Activated naive CD8-positive, alpha-beta T cell treated with anti-CD3 and anti-CD28 coated beads, Interleukin-2, amount 50 U/mL, for 24 hours (primary cell): ENCODE results near the gene TMEM37.

Source experiments
- ATAC-seq: fragments of 150-1000 bp; cut with Tn5 transposase; one replicate; pipeline ENCODE4 v1.10.0; 2021
- DNase-seq: peaks from one replicate; pipeline ENCODE4 v3.0.0; 2021
- H3K27ac Mint-ChIP-seq: one replicate; pipeline ENCODE4 v1.8.0; 2021; ENCODE audit warnings: mild to moderate bottlenecking, mixed read lengths
- H3K27me3 Mint-ChIP-seq: one replicate; pipeline ENCODE4 v1.8.0; 2021; ENCODE audit warnings: mixed read lengths
- H3K36me3 Mint-ChIP-seq: one replicate; pipeline ENCODE4 v1.8.0; 2021; ENCODE audit warnings: low read depth, mixed read lengths
- H3K4me1 Mint-ChIP-seq: one replicate; pipeline ENCODE4 v1.8.0; 2021; ENCODE audit warnings: mixed read lengths
- H3K4me3 Mint-ChIP-seq: one replicate; pipeline ENCODE4 v1.8.0; 2021; ENCODE audit warnings: mild to moderate bottlenecking, moderate library complexity, mixed read lengths
- H3K9me3 Mint-ChIP-seq: one replicate; pipeline ENCODE4 v1.8.0; 2021; ENCODE audit warnings: mixed read lengths

The TMEM37 gene

DNA sequence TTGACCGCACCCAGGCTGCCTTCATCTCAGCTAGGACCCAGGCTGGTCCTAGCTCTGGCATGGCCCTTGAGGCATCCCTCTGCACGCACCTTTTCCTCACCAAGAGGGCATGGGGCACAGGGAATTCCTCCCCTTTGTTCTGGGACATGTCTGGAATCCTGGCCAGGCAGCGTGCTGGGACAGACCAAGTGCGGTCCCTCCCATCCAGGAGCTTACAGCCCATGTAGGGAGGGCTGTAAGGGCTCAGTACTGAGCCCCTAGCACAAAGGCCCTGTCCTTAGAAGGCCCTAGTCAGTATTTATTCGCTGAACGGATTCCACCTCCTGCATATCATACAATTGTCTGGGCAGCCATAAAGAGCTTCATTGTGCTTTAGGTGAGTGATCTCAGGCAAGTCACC is 3.0 kb downstream of the TMEM37 start:
- no peak for DNase-seq
- Mint-ChIP-seq H3K36me3 (no peaks in the 10 kb centered on the region), H3K4me1 (peaks cover 6% of the 10 kb centered on the region), H3K27me3 (peaks cover 37% of the 10 kb centered on the region), H3K27ac (no peak overlapping the region), H3K9me3 (no peaks in the 10 kb centered on the region), H3K4me3 (no peak overlapping the region)
- no peak for ATAC-seq

DNA sequence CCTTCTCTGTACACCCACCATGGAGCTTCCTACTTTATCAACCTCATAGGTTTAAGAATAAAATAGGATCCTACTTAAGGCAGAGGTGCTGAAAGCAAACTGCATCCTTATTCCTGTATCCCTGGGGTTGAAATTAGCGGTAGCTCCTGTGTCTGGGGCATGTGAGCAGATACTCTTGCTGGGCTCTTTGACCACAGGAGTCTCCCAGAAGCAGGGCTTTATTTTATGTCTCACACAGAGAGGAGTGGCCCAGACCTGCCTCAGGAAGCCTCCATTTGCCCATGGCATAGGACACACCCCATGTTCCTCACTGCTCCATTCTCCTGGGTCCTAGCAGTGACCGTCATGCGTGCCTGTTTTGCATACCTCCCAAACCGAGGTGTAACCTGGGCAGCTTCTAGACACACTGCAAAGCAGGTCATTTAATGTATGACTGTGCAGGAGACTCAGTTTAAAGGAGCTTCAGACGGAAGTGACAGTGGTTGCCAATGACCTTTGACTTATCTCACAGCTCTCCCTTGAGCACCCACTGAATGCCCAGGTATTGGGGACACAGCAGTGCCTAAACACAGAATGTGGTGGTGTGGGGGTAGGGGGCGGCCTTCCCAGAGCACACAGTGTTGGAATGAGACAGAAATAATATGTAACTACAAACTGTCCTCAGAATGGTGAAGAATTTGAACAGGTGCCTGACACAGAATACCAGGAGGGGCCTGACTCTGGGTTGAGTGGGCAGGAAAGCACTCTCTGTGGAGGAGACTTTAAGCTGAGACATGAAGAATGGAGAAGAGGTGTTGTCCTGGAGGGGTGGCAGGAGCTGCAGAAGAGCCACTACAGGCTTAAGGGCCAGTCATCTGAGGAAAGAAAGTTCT is 3.7 kb downstream of the TMEM37 start:
- no peaks in the 10 kb centered on the region for H3K36me3 Mint-ChIP-seq
- H3K4me1 Mint-ChIP-seq: peaks cover 6% of the 10 kb centered on the region
- H3K27me3 Mint-ChIP-seq: peaks cover 35% of the 10 kb centered on the region
- DNase-seq (no peak), ATAC-seq (no peak)
- H3K27ac Mint-ChIP-seq: no peak overlapping the region
- no peak overlapping the region for H3K4me3 Mint-ChIP-seq
- no peaks in the 10 kb centered on the region for H3K9me3 Mint-ChIP-seq

DNA sequence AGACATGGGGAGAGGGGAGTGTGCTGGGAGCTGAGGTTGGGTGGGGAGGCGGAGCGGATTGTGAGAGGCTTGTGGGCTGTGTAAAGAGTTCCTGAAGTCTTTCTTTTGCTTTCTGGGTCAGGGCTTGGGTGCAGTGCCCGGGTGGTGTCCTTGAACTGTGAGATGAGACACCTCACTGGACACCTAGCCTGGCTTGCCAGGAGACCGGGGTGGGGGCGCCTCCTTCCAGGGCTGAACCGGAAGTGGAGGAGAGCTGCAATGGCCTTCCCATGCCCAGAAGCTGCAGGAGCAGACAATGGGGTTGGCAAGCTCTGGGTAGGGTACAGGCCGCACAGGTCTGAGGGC is 4.3 kb downstream of the TMEM37 start:
- Mint-ChIP-seq H3K4me1 (peaks cover 6% of the 10 kb centered on the region), H3K36me3 (no peaks in the 10 kb centered on the region), H3K9me3 (no peaks in the 10 kb centered on the region), H3K27me3 (peaks cover 30% of the 10 kb centered on the region), H3K4me3 (no peak overlapping the region), H3K27ac (no peak overlapping the region)
- DNase-seq (no peak), ATAC-seq (no peak)

DNA sequence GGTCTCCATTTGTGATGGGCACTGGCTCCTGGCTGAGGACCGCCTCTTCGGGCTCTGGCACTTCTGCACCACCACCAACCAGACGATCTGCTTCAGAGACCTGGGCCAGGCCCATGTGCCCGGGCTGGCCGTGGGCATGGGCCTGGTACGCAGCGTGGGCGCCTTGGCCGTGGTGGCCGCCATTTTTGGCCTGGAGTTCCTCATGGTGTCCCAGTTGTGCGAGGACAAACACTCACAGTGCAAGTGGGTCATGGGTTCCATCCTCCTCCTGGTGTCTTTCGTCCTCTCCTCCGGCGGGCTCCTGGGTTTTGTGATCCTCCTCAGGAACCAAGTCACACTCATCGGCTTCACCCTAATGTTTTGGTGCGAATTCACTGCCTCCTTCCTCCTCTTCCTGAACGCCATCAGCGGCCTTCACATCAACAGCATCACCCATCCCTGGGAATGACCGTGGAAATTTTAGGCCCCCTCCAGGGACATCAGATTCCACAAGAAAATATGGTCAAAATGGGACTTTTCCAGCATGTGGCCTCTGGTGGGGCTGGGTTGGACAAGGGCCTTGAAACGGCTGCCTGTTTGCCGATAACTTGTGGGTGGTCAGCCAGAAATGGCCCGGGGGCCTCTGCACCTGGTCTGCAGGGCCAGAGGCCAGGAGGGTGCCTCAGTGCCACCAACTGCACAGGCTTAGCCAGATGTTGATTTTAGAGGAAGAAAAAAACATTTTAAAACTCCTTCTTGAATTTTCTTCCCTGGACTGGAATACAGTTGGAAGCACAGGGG is 5.5 kb downstream of the TMEM37 start:
- Mint-ChIP-seq H3K4me1 (peaks cover 1% of the 10 kb centered on the region), H3K27me3 (peaks cover 24% of the 10 kb centered on the region), H3K36me3 (no peaks in the 10 kb centered on the region), H3K27ac (no peak overlapping the region), H3K9me3 (no peaks in the 10 kb centered on the region), H3K4me3 (no peak overlapping the region)
- DNase-seq (no peak), ATAC-seq (no peak)

DNA sequence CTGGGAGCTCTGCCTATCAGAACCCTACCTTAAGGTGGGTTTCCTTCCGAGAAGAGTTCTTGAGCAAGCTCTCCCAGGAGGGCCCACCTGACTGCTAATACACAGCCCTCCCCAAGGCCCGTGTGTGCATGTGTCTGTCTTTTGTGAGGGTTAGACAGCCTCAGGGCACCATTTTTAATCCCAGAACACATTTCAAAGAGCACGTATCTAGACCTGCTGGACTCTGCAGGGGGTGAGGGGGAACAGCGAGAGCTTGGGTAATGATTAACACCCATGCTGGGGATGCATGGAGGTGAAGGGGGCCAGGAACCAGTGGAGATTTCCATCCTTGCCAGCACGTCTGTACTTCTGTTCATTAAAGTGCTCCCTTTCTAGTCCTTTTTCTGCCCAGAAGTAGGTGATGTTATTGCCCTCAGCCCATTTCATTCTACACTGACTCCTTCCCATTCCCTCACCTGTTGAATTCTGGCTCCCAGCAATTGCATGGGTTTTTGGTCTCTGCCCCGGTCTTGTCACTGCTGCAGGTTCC is 6.5 kb downstream of the TMEM37 start:
- H3K4me3 Mint-ChIP-seq: no peak overlapping the region
- ATAC-seq (no peak), DNase-seq (no peak)
- no peaks in the 10 kb centered on the region for H3K4me1 Mint-ChIP-seq
- H3K9me3 Mint-ChIP-seq: no peaks in the 10 kb centered on the region
- H3K27me3 Mint-ChIP-seq: peaks cover 14% of the 10 kb centered on the region
- no peak overlapping the region for H3K27ac Mint-ChIP-seq
- no peaks in the 10 kb centered on the region for H3K36me3 Mint-ChIP-seq

DNA sequence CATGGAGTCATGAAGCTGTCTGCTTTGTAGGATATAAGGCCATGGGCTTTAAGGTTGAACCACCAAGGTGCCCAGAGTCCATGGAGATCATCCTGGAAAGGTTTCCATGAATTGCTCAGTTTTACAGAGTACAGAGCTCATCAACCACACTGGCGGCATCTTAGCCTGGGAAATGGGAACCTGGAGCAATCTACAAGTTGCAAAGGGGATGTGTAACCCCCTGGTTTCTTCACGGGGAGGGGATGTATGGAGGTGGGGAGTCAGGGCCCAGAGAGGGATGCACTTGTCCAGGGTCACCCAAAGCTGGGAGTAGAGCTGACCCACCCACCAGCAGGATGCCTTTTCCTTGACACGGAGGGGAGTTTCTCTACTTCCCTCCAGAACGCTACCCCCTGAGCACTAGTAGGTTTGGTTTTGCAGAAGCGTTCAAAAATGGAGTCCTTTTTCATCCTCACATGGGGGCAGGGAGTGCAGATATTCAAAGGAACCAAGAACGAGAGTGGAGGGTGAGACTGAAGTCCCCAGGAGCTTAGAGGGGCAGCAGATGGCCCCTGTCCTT is 7.2 kb downstream of the TMEM37 start:
- Mint-ChIP-seq H3K27me3 (peaks cover 9% of the 10 kb centered on the region), H3K4me3 (no peak overlapping the region), H3K36me3 (no peaks in the 10 kb centered on the region), H3K27ac (no peak overlapping the region), H3K9me3 (no peaks in the 10 kb centered on the region), H3K4me1 (no peaks in the 10 kb centered on the region)
- DNase-seq (no peak), ATAC-seq (no peak)

DNA sequence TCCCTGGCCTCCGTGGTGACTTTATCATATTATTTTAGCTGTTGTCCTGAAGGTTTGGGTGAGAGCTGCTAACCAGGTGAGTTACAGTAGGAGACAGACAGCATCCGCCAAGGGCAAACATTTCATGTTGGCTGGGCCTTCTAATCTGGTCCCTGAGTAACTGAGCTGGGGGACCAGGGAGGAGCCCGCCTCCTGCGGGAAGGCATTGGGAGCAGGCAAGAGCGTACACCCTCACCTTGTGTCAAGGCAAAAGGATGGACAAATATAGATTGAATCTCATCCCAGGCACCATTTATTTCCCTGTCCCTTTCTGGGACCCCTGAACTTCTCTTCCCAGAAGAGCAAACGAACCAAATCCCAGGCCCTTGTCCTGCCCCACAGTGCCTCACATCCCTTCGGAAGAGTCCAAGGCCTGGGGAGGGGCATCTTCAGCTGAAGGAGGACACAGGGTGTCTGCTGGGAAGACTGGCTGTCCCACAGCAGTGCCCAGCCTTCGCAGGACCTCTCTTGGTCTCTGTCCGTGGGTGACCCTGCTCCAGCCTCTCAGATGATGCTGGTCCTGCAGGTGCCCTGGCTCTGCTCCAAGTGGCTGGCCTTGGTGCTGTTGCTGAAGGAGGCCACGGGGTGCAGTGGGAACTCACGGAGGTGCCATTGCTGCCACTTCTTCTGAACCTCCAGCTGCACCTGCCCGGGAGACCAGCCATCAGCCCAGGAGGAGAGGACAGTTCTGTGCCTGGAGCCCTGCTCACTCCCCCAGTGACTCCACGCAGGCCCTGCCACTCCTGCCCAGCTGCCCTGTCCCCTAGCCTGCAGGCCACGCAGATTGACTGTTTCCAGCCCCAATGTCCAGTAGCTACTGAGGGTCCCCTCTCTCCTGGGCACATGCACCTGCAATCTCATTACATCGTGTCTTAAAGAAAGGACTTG is 8.2 kb downstream of the TMEM37 start:
- H3K27ac Mint-ChIP-seq: no peak overlapping the region
- H3K36me3 Mint-ChIP-seq: no peaks in the 10 kb centered on the region
- H3K27me3 Mint-ChIP-seq: peaks cover 6% of the 10 kb centered on the region
- no peaks in the 10 kb centered on the region for H3K4me1 Mint-ChIP-seq
- no peak overlapping the region for H3K4me3 Mint-ChIP-seq
- ATAC-seq (no peak), DNase-seq (no peak)
- H3K9me3 Mint-ChIP-seq: no peaks in the 10 kb centered on the region

DNA sequence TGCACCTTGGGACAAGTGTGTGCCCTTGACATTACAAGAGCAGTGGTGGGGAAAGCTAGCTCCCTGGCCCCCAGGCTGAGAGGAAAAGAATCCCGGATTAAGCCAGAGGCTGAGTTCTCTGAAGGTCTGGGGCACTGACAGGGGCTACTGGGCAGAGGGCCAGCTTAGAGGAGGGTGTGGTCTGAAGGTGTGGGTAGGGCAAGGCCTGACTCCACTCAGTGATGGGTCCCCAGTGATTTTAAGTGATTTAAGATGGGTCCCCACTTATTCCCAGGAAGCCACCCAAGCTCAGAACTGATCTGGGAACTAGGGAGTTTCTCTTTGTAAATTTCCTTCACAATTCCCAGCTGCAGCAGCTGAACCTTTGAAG is 8.8 kb downstream of the TMEM37 start:
- peaks cover 3% of the 10 kb centered on the region for H3K27me3 Mint-ChIP-seq
- ATAC-seq: no peak
- no peaks in the 10 kb centered on the region for H3K4me1 Mint-ChIP-seq
- no peak overlapping the region for H3K27ac Mint-ChIP-seq
- H3K4me3 Mint-ChIP-seq: no peak overlapping the region
- no peaks in the 10 kb centered on the region for H3K9me3 Mint-ChIP-seq
- DNase-seq: no peak
- H3K36me3 Mint-ChIP-seq: no peaks in the 10 kb centered on the region

DNA sequence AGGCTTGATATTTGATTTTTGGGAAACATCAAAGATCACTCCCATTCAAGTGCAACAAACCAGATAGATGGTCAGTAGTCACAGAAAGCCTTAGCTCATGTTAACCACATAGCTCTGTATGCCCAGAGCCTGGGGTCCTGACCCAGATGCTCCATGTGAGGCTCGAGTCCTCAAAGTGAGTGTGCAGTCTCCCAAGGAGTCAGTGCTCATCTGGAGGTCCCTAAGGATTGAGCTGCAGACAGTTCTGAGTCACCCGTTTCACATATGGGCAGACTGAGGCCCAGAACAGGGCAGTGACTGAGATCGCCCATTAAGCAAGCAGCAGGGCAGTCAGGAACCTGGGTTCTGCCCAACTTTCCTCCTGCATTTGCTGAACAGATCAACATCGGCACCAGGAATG is 9.2 kb downstream of the TMEM37 start:
- Mint-ChIP-seq H3K27ac (no peak overlapping the region), H3K27me3 (no peaks in the 10 kb centered on the region), H3K4me1 (no peaks in the 10 kb centered on the region), H3K9me3 (no peaks in the 10 kb centered on the region), H3K4me3 (no peak overlapping the region), H3K36me3 (no peaks in the 10 kb centered on the region)
- DNase-seq: no peak
- no peak for ATAC-seq

DNA sequence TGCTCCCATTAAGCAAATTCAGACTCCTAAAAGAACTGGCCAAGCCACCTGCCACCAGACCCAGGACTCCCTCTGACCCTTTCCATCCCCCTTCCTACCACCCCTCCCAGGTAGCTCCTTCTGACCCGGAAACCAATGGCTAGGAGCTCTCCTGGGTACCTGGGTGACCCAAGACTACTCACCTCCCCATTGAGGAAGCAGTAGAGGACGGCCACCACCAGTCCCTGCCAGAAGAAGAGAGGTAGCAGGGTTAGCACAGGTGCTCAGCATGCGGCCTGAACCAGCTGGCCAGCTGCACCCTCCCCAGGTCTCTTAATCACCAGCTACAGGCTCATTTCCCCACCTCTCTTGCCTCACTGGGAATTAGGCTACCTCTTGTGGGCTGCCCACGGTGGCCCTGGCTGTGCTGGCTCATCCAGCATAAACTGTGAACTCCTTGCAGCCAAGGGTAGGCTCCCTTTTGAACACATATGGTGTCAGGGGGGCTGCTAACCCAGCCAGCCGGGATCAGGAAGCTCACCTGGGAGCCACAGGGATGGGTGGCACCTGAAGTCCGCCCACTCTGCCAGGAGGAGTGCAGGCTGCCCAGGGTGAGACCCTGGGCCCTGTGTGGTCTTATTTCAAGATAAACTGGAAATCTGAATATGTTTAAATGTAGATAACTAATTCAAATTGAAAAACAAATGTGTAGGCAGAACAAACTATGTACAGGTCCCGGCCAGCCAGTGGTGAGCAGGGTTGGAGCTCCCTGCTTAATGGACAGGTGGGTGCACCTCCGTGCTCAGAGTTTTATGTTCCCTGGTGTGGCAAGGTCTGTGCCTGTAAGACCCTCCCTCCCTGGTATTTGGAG is 9.9 kb downstream of the TMEM37 start:
- ATAC-seq: no peak

DNA sequence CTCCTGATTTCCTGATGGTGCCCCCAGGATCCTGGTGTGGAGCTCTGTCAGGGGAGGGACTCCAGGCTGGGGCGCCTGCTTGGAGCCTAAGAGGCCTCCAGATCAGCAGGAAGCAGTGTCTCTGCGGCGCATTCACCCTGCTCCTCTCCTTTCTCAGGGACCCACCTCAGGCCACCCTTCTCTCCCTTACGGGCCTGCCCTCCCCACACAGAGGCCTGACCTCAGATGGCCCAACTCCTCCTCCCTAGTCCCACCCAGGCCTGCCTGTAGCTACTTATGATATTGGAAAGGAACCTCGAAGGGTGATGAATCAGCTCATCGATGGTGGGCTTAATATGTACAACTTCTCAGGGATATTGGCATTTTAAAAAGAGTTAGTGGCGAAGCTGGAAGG is 10.6 kb downstream of the TMEM37 start:
- ATAC-seq: no peak
- no peak overlapping the region for H3K4me3 Mint-ChIP-seq
- DNase-seq: no peak
- H3K36me3 Mint-ChIP-seq: no peaks in the 10 kb centered on the region
- no peak overlapping the region for H3K27ac Mint-ChIP-seq
- no peaks in the 10 kb centered on the region for H3K4me1 Mint-ChIP-seq
- peaks cover 5% of the 10 kb centered on the region for H3K27me3 Mint-ChIP-seq
- no peaks in the 10 kb centered on the region for H3K9me3 Mint-ChIP-seq

More for the DNA sequence above, 9.9 kb downstream of the TMEM37 start:
- Mint-ChIP-seq H3K4me3 (no peak overlapping the region), H3K27me3 (peaks cover 3% of the 10 kb centered on the region), H3K27ac (no peak overlapping the region), H3K9me3 (no peaks in the 10 kb centered on the region), H3K4me1 (no peaks in the 10 kb centered on the region), H3K36me3 (no peaks in the 10 kb centered on the region)
- no peak for DNase-seq

DNA sequence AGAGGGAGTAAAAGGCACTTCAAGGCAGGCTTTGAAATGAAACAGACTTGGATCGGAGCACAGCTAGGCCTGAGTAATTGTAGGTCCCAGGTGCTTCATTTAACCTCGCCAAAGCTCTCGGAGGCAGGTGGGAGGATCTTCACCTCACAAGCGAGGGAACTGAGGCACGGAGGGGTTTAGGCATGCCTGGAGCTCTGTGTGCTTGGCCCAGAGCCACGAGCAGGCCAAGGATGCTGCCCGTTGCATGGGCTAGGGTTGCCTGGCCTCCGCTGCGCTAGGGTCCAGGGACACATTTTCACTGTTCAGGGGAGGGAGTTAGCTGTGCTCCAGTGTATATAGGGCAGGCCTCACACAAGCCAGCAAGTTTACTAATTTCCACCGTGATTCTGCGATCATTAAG is 11.2 kb downstream of the TMEM37 start:
- no peak overlapping the region for H3K27ac Mint-ChIP-seq
- ATAC-seq (no peak), DNase-seq (no peak)
- peaks cover 6% of the 10 kb centered on the region for H3K27me3 Mint-ChIP-seq
- H3K4me3 Mint-ChIP-seq: no peak overlapping the region
- no peaks in the 10 kb centered on the region for H3K4me1 Mint-ChIP-seq
- H3K9me3 Mint-ChIP-seq: no peaks in the 10 kb centered on the region
- H3K36me3 Mint-ChIP-seq: no peaks in the 10 kb centered on the region

DNA sequence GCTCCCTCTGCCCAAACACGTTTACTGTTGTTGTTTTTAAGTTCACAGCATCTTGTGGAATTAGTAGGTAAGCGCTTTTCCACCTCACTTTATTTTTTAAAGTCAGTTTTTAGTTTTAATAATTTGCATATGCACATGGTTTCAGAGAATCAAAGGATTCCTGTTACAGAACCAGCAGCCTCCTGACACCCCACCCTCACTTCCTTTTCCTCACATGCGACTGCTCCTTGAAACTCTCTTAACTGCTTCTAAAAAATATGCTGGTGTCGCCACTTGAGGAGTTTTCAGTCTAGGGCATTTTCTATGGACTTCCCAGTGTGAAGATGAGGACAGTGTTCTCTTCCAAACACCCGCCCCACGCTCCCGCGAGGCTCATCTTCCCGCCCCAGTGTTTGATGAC is 14.4 kb downstream of the TMEM37 start:
- no peaks in the 10 kb centered on the region for H3K9me3 Mint-ChIP-seq
- no peak overlapping the region for H3K27ac Mint-ChIP-seq
- no peak overlapping the region for H3K4me3 Mint-ChIP-seq
- peaks cover 11% of the 10 kb centered on the region for H3K27me3 Mint-ChIP-seq
- no peaks in the 10 kb centered on the region for H3K4me1 Mint-ChIP-seq
- no peaks in the 10 kb centered on the region for H3K36me3 Mint-ChIP-seq
- ATAC-seq (no peak), DNase-seq (no peak)
